Stomach (tissue), 9 donors: Measurements from ENCODE around the gene ERH. TPM values are rescaled to one million over a fixed set of nuclear protein-coding genes. Genes with fewer than 3 reads are reported as not detected.

ENCODE experiments used
- DNase-seq, 2 donors: peaks; one replicate each; pipeline versions ENCODE4 v3.0.0 to v3.0.0-alpha.2; 2013 to 2019
- H3K27ac ChIP-seq, 5 donors: fragments of 200-600 bp in 4 of 5; sonication (generic) in 4 of 5; one replicate each; pipeline ENCODE4 v1.5.1; 2013 to 2019; ENCODE audit warnings: mild to moderate bottlenecking in 1 of 5, moderate library complexity in 1 of 5
- H3K27me3 ChIP-seq, 3 donors: fragments of 200-600 bp; sonication (generic); one replicate each; pipeline ENCODE4 v1.5.1; 2017 to 2019; ENCODE audit warnings: mixed run types in 1 of 3
- H3K36me3 ChIP-seq, 4 donors: fragments of 200-600 bp; sonication (generic); 1 replicate in 3 of 4; 2 replicates in 1 of 4; pipeline ENCODE4 v1.5.1; 2016 to 2019
- H3K4me1 ChIP-seq, 4 donors: fragments of 200-600 bp; sonication (generic); one replicate each; pipeline ENCODE4 v1.5.1; 2016 to 2019
- H3K4me3 ChIP-seq, 4 donors: fragments of 200-600 bp; sonication (generic) in 3 of 4; one replicate each; pipeline ENCODE4 v1.5.1; 2016 to 2019; ENCODE audit warnings: mild to moderate bottlenecking in 1 of 4
- H3K9me3 ChIP-seq, 4 donors: fragments of 200-600 bp; sonication (generic); one replicate each; pipeline ENCODE4 v1.5.1; 2016 to 2019
- CTCF ChIP-seq, 7 experiments: fragments of 450-650 bp in 4 of 7; fragments of 200-600 bp in 3 of 7; sonication (generic) in 3 of 7; IDR thresholded peaks; one replicate each; pipeline ENCODE4 v1.5.1; 2016 to 2019; ENCODE audit warnings: antibody characterized with exemption in 7 of 7, control low read depth in 2 of 7, mild to moderate bottlenecking in 1 of 7
- EP300 ChIP-seq: sonication (generic); formaldehyde crosslinking; IDR thresholded peaks from one replicate; pipeline ENCODE4 v1.6.1; 2017; ENCODE audit warnings: antibody characterized with exemption
- POLR2A ChIP-seq, 4 donors: fragments of 450-650 bp; IDR thresholded peaks; one replicate each; pipeline ENCODE4 v1.6.1; 2016; ENCODE audit warnings: antibody characterized with exemption in 4 of 4, control low read depth in 2 of 4, mild to moderate bottlenecking in 1 of 4, moderate library complexity in 1 of 4
- POLR2AphosphoS5 ChIP-seq, 3 donors: sonication (generic); formaldehyde crosslinking; IDR thresholded peaks; one replicate each; pipeline ENCODE4 v1.6.1; 2016; ENCODE audit warnings: antibody characterized with exemption in 3 of 3
- WGBS, 5 donors: extraction: QIAGEN DNeasy Blood & Tissue Kit in 3 of 5; methylation state at CpG; one replicate each; pipeline versions ENCODE4 v1.1.5 to v1.1.7; 2013 to 2018; 5-methylcytosine and 5-hydroxymethylcytosine counted together
- intact Hi-C: fragments of 100-400 bp; cut with DNase I; formaldehyde crosslinking; loops from one replicate; pipeline ENCODE4 v1.15.1; 2023; ENCODE audit warnings: low total_unique reads
- polyA plus RNA-seq, 3 donors: library from polyadenylated mRNA; stranded (reverse); fragments of 200-250 nt; gene quantifications; one replicate each; pipeline ENCODE4 v1.2.3, GENCODE V29; 2013
- total RNA-seq, 5 donors: library from RNA; depleted of rRNA; stranded (reverse); fragments of >200 nt; gene quantifications; one replicate each; pipeline versions ENCODE4 v1.1.0 to v1.2.3, GENCODE V29; 2014 to 2016
- donor health status: healthy with polysubstance abuse.
- donor health status: Bipolar disorder and iron deficiency.
- donor health status: healthy.

Gene ERH
- total and polyA plus RNA-seq, 8 donors: 12.5 to 159 (median 97.8) TPM

- no peaks in the 10 kb centered on the region for H3K9me3 ChIP-seq
- intact Hi-C loops: no loop called here
- H3K27ac ChIP-seq: no peak overlapping the region
- TF ChIP-seq EP300: no peak
- H3K36me3 ChIP-seq: no peaks in the 10 kb centered on the region
- peaks cover 0 to 8% (median 3%) of the 10 kb centered on the region in 4 donors for H3K4me1 ChIP-seq
- peak in 1 of 2 donors; percentile 38 for DNase-seq
- WGBS, 5 donors: 64 to 86% (median 68%) methylated on average over 7 of the region's 7 CpGs
- no peak overlapping the region for H3K4me3 ChIP-seq
- peaks cover 0 to 8% (median 0%) of the 10 kb centered on the region in 3 donors for H3K27me3 ChIP-seq
Observed at GRCh38 chr14:69360438-69361108, 37.5 kb downstream of the ERH start.

GRCh38 chr14:69358966-69359365, 39.1 kb downstream of the ERH start:
- Histone ChIP-seq H3K9me3 (no peaks in the 10 kb centered on the region), H3K27me3 (peaks cover 0 to 8% (median 0%) of the 10 kb centered on the region in 3 donors), H3K4me3 (no peak overlapping the region), H3K27ac (no peak overlapping the region), H3K4me1 (peaks cover 0 to 18% (median 7%) of the 10 kb centered on the region in 4 donors), H3K36me3 (no peaks in the 10 kb centered on the region)
- WGBS, 5 donors: 71 to 88% (median 73%) methylated on average over 3 of the region's 3 CpGs
- DNase-seq: no peak
- TF ChIP-seq POLR2AphosphoS5 (IDR thresholded peaks at IDR 0.05) (no peak), EP300 (no peak), POLR2A (IDR thresholded peaks at IDR 0.05) (no peak), CTCF (IDR thresholded peaks at IDR 0.05) (no peak)
- intact Hi-C loops: no loop called here

GRCh38 chr14:69358233-69358963, 39.7 kb downstream of the ERH start:
- Histone ChIP-seq H3K4me1 (peaks cover 0 to 18% (median 7%) of the 10 kb centered on the region in 4 donors), H3K27me3 (peaks cover 0 to 8% (median 0%) of the 10 kb centered on the region in 3 donors), H3K27ac (no peak overlapping the region), H3K9me3 (no peaks in the 10 kb centered on the region), H3K4me3 (no peak overlapping the region), H3K36me3 (no peaks in the 10 kb centered on the region)
- 66 to 75% (median 71%) methylated on average over 11 to 12 of the region's 12 CpGs for WGBS, 5 donors
- DNase-seq: no peak
- intact Hi-C loops: no loop called here
- TF ChIP-seq POLR2A (IDR thresholded peaks at IDR 0.05) (no peak), CTCF (IDR thresholded peaks at IDR 0.05) (no peak), EP300 (no peak), POLR2AphosphoS5 (IDR thresholded peaks at IDR 0.05) (no peak)

- Histone ChIP-seq H3K36me3 (no peaks in the 10 kb centered on the region), H3K4me1 (peaks cover 0 to 18% (median 7%) of the 10 kb centered on the region in 4 donors), H3K27me3 (peaks cover 0 to 8% (median 0%) of the 10 kb centered on the region in 3 donors), H3K4me3 (no peak overlapping the region), H3K9me3 (no peaks in the 10 kb centered on the region), H3K27ac (no peak overlapping the region)
- TF ChIP-seq POLR2A (IDR thresholded peaks at IDR 0.05): no peak
- no peak for TF ChIP-seq CTCF (IDR thresholded peaks at IDR 0.05)
- TF ChIP-seq POLR2AphosphoS5 (IDR thresholded peaks at IDR 0.05): no peak
- TF ChIP-seq EP300: no peak
- intact Hi-C loops: no loop called here
- DNase-seq: no peak
- WGBS, 5 donors: 76 to 91% (median 83%) methylated on average over 7 of the region's 7 CpGs
Observed at GRCh38 chr14:69357544-69358200, 40.4 kb downstream of the ERH start.
